ENCODE results near the gene ANAPC16. TPM values are rescaled to one million over a fixed set of nuclear protein-coding genes. Genes with fewer than 3 reads are reported as not detected.
A peak's percentile ranks its signal among the peaks of the same experiment; 100 is the strongest.

The ANAPC16 gene
- total RNA-seq, 4 donors from 2014 or later: 106 to 157 (median 143) TPM

DNA sequence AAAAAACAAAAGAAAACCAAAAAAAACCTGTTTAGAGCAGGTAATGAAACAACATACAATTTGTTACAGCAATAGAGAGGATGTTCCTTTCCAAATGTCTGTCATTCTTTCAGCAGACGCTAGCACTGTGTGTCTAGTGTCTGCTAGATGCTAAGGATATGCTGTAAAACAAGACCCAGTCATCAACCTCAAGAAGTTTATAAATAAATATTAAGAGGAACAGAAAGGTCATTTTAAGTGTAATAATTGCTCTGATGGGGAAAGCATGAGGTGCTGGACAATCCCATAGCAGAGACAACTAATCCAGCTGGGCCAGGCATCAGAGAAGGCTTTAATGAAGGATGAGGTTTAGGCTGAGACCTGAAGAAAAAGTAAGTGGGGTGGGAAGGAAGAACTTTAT, 23.6 kb downstream of the ANAPC16 start:
- intact Hi-C loops (cut with DNase I): no loop called here
- Histone ChIP-seq H3K9me3 (no peaks in the 10 kb centered on the region), H3K4me3 (no peak overlapping the region), H3K27ac (replicated peaks in 1 of 4) (no peak overlapping the region), H3K4me1 (peaks cover 31 to 44% (median 34%) of the 10 kb centered on the region in 4 donors), H3K27me3 (no peaks in the 10 kb centered on the region), H3K36me3 (peaks cover 17 to 33% (median 25%) of the 10 kb centered on the region in 4 donors)
- no peak for DNase-seq (ENCODE audit: extremely low spot score)
- 57% methylated on average over 1 of the region's 1 CpG for WGBS
- TF ChIP-seq POLR2A (IDR thresholded peaks at IDR 0.05; ENCODE audit: low read depth) (no peak), POLR2AphosphoS5 (IDR thresholded peaks at IDR 0.05) (no peak), EP300 (IDR thresholded peaks at IDR 0.05) (no peak)
- TF ChIP-seq, protein P1, sequence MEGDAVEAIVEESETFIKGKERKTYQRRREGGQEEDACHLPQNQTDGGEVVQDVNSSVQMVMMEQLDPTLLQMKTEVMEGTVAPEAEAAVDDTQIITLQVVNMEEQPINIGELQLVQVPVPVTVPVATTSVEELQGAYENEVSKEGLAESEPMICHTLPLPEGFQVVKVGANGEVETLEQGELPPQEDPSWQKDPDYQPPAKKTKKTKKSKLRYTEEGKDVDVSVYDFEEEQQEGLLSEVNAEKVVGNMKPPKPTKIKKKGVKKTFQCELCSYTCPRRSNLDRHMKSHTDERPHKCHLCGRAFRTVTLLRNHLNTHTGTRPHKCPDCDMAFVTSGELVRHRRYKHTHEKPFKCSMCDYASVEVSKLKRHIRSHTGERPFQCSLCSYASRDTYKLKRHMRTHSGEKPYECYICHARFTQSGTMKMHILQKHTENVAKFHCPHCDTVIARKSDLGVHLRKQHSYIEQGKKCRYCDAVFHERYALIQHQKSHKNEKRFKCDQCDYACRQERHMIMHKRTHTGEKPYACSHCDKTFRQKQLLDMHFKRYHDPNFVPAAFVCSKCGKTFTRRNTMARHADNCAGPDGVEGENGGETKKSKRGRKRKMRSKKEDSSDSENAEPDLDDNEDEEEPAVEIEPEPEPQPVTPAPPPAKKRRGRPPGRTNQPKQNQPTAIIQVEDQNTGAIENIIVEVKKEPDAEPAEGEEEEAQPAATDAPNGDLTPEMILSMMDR (IDR thresholded peaks at IDR 0.05): no peak

GRCh38 chr10:72240371-72240770, 24.6 kb downstream of the ANAPC16 start:
- 89% methylated on average over 7 of the region's 7 CpGs for WGBS
- H3K36me3 ChIP-seq: peaks cover 7 to 23% (median 15%) of the 10 kb centered on the region in 4 donors
- intact Hi-C loops (cut with DNase I): no loop called here
- H3K4me1 ChIP-seq: peaks cover 41 to 54% (median 44%) of the 10 kb centered on the region in 4 donors
- H3K4me3 ChIP-seq: no peak overlapping the region
- H3K9me3 ChIP-seq: no peaks in the 10 kb centered on the region
- H3K27ac ChIP-seq (replicated peaks in 1 of 4): no peak overlapping the region
- no peaks in the 10 kb centered on the region for H3K27me3 ChIP-seq
- DNase-seq (ENCODE audit: extremely low spot score): no peak
- TF ChIP-seq EP300 (IDR thresholded peaks at IDR 0.05) (no peak), POLR2A (IDR thresholded peaks at IDR 0.05; ENCODE audit: low read depth) (no peak), POLR2AphosphoS5 (IDR thresholded peaks at IDR 0.05) (no peak)
- TF ChIP-seq, protein P1 (IDR thresholded peaks at IDR 0.05): no peak

GRCh38 chr10:72241691-72242252, 26.0 kb downstream of the ANAPC16 start:
- Histone ChIP-seq H3K36me3 (peaks cover 0 to 9% (median 4%) of the 10 kb centered on the region in 4 donors), H3K4me1 (peaks cover 55 to 68% (median 58%) of the 10 kb centered on the region in 4 donors), H3K9me3 (no peaks in the 10 kb centered on the region), H3K27me3 (no peaks in the 10 kb centered on the region), H3K4me3 (no peak overlapping the region), H3K27ac (replicated peaks in 1 of 4) (peak overlapping the region; percentile 93 to 97 (median 94))
- 96% methylated on average over 8 of the region's 8 CpGs for WGBS
- TF ChIP-seq, protein P1 (IDR thresholded peaks at IDR 0.05): no peak
- TF ChIP-seq EP300 (IDR thresholded peaks at IDR 0.05) (no peak), POLR2AphosphoS5 (IDR thresholded peaks at IDR 0.05) (no peak), POLR2A (IDR thresholded peaks at IDR 0.05; ENCODE audit: low read depth) (no peak)
- intact Hi-C loops (cut with DNase I): no loop called here
- no peak for DNase-seq (ENCODE audit: extremely low spot score)

DNA sequence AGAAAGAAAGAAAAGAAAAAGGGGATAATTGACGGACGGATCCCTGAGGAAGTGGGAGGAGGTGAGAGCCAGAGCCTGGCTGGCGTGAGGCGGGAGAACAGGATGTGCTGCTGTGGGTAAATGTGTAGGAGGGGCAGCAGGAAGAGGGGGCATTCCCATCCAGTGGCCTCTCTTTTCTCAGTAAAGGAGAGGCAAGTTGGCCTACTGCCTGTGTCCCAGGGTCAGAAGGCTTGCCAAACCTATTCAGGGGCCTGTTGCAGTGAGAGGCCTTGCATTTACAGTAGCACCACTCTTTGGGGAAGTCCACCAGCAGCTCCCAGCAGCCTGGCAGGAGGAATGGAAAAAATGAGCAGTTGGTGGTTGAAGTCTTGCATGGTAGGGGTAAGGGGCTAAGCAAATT, 26.9 kb downstream of the ANAPC16 start:
- no peaks in the 10 kb centered on the region for H3K27me3 ChIP-seq
- peaks cover 0 to 3% (median under 1%) of the 10 kb centered on the region in 4 donors for H3K36me3 ChIP-seq
- DNase-seq (ENCODE audit: extremely low spot score): no peak
- TF ChIP-seq POLR2AphosphoS5 (IDR thresholded peaks at IDR 0.05) (peak; percentile 64 to 69), EP300 (IDR thresholded peaks at IDR 0.05) (no peak)
- peaks cover 64 to 77% (median 67%) of the 10 kb centered on the region in 4 donors for H3K4me1 ChIP-seq
- WGBS: 55% methylated on average over 4 of the region's 4 CpGs
- no peaks in the 10 kb centered on the region for H3K9me3 ChIP-seq
- intact Hi-C loops (cut with DNase I): no loop called here
- H3K27ac ChIP-seq (replicated peaks in 1 of 4): peak overlapping the region; percentile 93 to 97 (median 94)
- no peak overlapping the region for H3K4me3 ChIP-seq

- Histone ChIP-seq H3K9me3 (no peaks in the 10 kb centered on the region), H3K4me1 (peaks cover 77 to 89% (median 79%) of the 10 kb centered on the region in 4 donors), H3K27ac (replicated peaks in 1 of 4) (peak overlapping the region; percentile 93 to 97 (median 94)), H3K4me3 (no peak overlapping the region), H3K36me3 (no peaks in the 10 kb centered on the region), H3K27me3 (no peaks in the 10 kb centered on the region)
- DNase-seq (ENCODE audit: extremely low spot score): peak; percentile 93
- TF ChIP-seq EP300 (IDR thresholded peaks at IDR 0.05) (peak; percentile 61), POLR2AphosphoS5 (IDR thresholded peaks at IDR 0.05) (peak; percentile 89 to 90), POLR2A (IDR thresholded peaks at IDR 0.05; ENCODE audit: low read depth) (no peak)
- TF ChIP-seq, protein P1 (IDR thresholded peaks at IDR 0.05): peak; percentile 21 to 51 (median 45)
- 53% methylated on average over 11 of the region's 11 CpGs for WGBS
- intact Hi-C loops (cut with DNase I): no loop called here
Measured at GRCh38 chr10:72243822-72244437, 28.1 kb downstream of the ANAPC16 start.
